Fibroblast of the conjunctiva (primary cell): ENCODE measurements around the gene SMYD5.

Source experiments
- DNase-seq: peaks from one replicate; pipeline ENCODE4 v3.0.0-alpha.2; 2010; ENCODE audit warnings: low read depth

Gene SMYD5

GRCh38 chr2:73208258-73208657 lies 5.8 kb upstream of the SMYD5 start:
- no peak for DNase-seq

- DNase-seq = no peak
Observed at GRCh38 chr2:73210019-73210418, 4.0 kb upstream of the SMYD5 start.

- no peak for DNase-seq
Observed at GRCh38 chr2:73210696-73211095, 3.3 kb upstream of the SMYD5 start.

- no peak for DNase-seq
Observed at GRCh38 chr2:73212098-73212447, 2.0 kb upstream of the SMYD5 start.

- DNase-seq = peak; percentile 68
Observed at GRCh38 chr2:73212448-73213176, 1.4 kb upstream of the SMYD5 start.

- DNase-seq = no peak
Observed at GRCh38 chr2:73215254-73215653, 1.2 kb downstream of the SMYD5 start.

- DNase-seq = no peak
Observed at GRCh38 chr2:73217160-73217559, 3.1 kb downstream of the SMYD5 start.

GRCh38 chr2:73217826-73218225 lies 3.8 kb downstream of the SMYD5 start:
- DNase-seq = no peak

- no peak for DNase-seq
Observed at GRCh38 chr2:73218298-73218697, 4.3 kb downstream of the SMYD5 start.

- no peak for DNase-seq
Observed at GRCh38 chr2:73223821-73224220, 9.8 kb downstream of the SMYD5 start.

GRCh38 chr2:73225513-73226360 lies 11.7 kb downstream of the SMYD5 start:
- DNase-seq = no peak

GRCh38 chr2:73227086-73227485 lies 13.0 kb downstream of the SMYD5 start:
- no peak for DNase-seq

GRCh38 chr2:73228631-73229030 lies 14.6 kb downstream of the SMYD5 start:
- no peak for DNase-seq

- no peak for DNase-seq
Observed at GRCh38 chr2:73232403-73233153, 18.5 kb downstream of the SMYD5 start.

- peak; percentile 99 for DNase-seq
Observed at GRCh38 chr2:73233154-73233931, 19.3 kb downstream of the SMYD5 start, which contains the start of gene PRADC1. Gene PRADC1 (minus strand): TSS chr2:73233239. CDS start chr2:73233160, 79 bp downstream.

- peak; percentile 78 for DNase-seq
Observed at GRCh38 chr2:73233932-73234832, 20.1 kb downstream of the SMYD5 start, which contains the start of gene CCT7. Gene CCT7 (plus strand): TSS chr2:73234308. CDS start chr2:73234379, 71 bp downstream.

- no peak for DNase-seq
Observed at GRCh38 chr2:73235315-73236028, 21.4 kb downstream of the SMYD5 start.

- DNase-seq = no peak
Observed at GRCh38 chr2:73237168-73237567, 23.1 kb downstream of the SMYD5 start.

- DNase-seq = no peak
Observed at GRCh38 chr2:73238149-73238548, 24.1 kb downstream of the SMYD5 start.

GRCh38 chr2:73238976-73239375 lies 24.9 kb downstream of the SMYD5 start:
- DNase-seq = no peak
